HCT116 (cell line): Measurements from ENCODE around the gene SOAT2. TPM values are rescaled to one million over a fixed set of nuclear protein-coding genes. Genes with fewer than 3 reads are reported as not detected.

Experiments
- ATAC-seq: fragments of 200-7000 bp; cut with Tn5 transposase; 2 replicates; pipeline ENCODE4 v1.9.1; 2020; ENCODE audit warnings: mild to moderate bottlenecking, moderate library complexity
- BruUV-seq: library from RNA; stranded (reverse); fragments of 400-500 nt; replicated peaks from 2 replicates; lab custom pipeline; 2021; lab: Mats Ljungman, UMichigan
- CTCF ChIA-PET: fragments of 300-600 bp; sonication (Branson Sonifier 250); formaldehyde crosslinking; loops from one replicate; lab custom pipeline; 2021; ENCODE audit warnings: antibody characterized with exemption; lab: Charles Lee
- POLR2A ChIA-PET: fragments of 300-600, 350-600 bp; sonication (Branson Sonifier 250); formaldehyde crosslinking; loops from one replicate; lab custom pipeline; 2021; ENCODE audit warnings: antibody characterized with exemption; lab: Charles Lee
- RAD21 ChIA-PET, 2 experiments: fragments of 300-600 bp; sonication (Branson Sonifier 250); formaldehyde crosslinking; loops; one replicate each; lab custom pipeline; 2023; ENCODE audit warnings: low total read pairs in 2 of 2; ENCODE audit not compliant: uncharacterized antibody in 2 of 2, unreplicated experiment in 2 of 2, low non-redundant PET in 1 of 2; lab: Charles Lee
- DNase-seq: peaks from one replicate; pipeline ENCODE4 v3.0.0-alpha.2; 2010; ENCODE audit warnings: low read depth, low spot score
- H2AFZ ChIP-seq: fragments of 200-600 bp; shearing (Covaris generic), sonication (generic); 2 replicates; pipeline ENCODE4 v1.6.1; 2017; ENCODE audit warnings: low read depth, mixed run types, mixed read lengths, antibody characterized with exemption, low read length; ENCODE audit not compliant: poor library complexity, severe bottlenecking
- H3K27ac ChIP-seq: 2 replicates; pipeline ENCODE4 v1.5.1; 2012; ENCODE audit warnings: low read depth, low read length
- H3K27me3 ChIP-seq: fragments of 200-600 bp; sonication (generic); 2 replicates; pipeline ENCODE4 v1.6.1; 2016; ENCODE audit warnings: mixed run types, low read length, mixed read lengths; ENCODE audit not compliant: insufficient read depth
- H3K36me3 ChIP-seq, 2 experiments: fragments of 200-500 bp in 1 of 2; fragments of 200-600 bp in 1 of 2; sonication (Bioruptor generic) in 1 of 2; sonication (generic) in 1 of 2; 2 replicates each; pipeline versions ENCODE4 v1.5.1 to v1.6.1; 2014 to 2016; ENCODE audit warnings: low read length in 2 of 2, inconsistent platforms in 1 of 2, mixed read lengths in 1 of 2, mixed run types in 1 of 2; ENCODE audit not compliant: insufficient read depth in 2 of 2, control insufficient read depth in 1 of 2
- H3K4me1 ChIP-seq, 2 experiments: fragments of 200-600 bp in 1 of 2; sonication (generic) in 1 of 2; 2 replicates each; pipeline versions ENCODE4 v1.5.1 to v1.6.1; 2012 to 2017; ENCODE audit warnings: low read length in 2 of 2, inconsistent platforms in 1 of 2, mild to moderate bottlenecking in 1 of 2, mixed read lengths in 1 of 2, mixed run types in 1 of 2, moderate library complexity in 1 of 2; ENCODE audit not compliant: insufficient read depth in 2 of 2, control insufficient read depth in 1 of 2
- H3K4me2 ChIP-seq: fragments of 200-600 bp; sonication (generic); 2 replicates; pipeline ENCODE4 v1.6.1; 2017; ENCODE audit warnings: mixed run types, low read length, mixed read lengths
- H3K4me3 ChIP-seq, 2 experiments: fragments of 200-600 bp in 1 of 2; sonication (generic) in 1 of 2; replicated peaks in 1 of 2; 2 replicates each; pipeline ENCODE4 v1.5.1; 2011 to 2016; ENCODE audit warnings: low read length in 2 of 2, control low read depth in 1 of 2, low read depth in 1 of 2, mild to moderate bottlenecking in 1 of 2, mixed read lengths in 1 of 2, mixed run types in 1 of 2
- H3K79me2 ChIP-seq: fragments of 200-600 bp; sonication (generic); 2 replicates; pipeline ENCODE4 v1.6.1; 2017; ENCODE audit warnings: mild to moderate bottlenecking, mixed run types, low read length, moderate library complexity, mixed read lengths; ENCODE audit not compliant: insufficient read depth
- H3K9ac ChIP-seq: fragments of 200-600 bp; sonication (generic); 2 replicates; pipeline ENCODE4 v1.6.1; 2016; ENCODE audit warnings: low read length, mixed read lengths
- H3K9me2 ChIP-seq: fragments of 200-600 bp; sonication (generic), shearing (Covaris generic); 2 replicates; pipeline ENCODE4 v1.6.1; 2017; ENCODE audit warnings: mixed run types, mild to moderate bottlenecking, moderate library complexity; ENCODE audit not compliant: insufficient read depth
- H3K9me3 ChIP-seq, 2 experiments: fragments of 200-500 bp in 1 of 2; fragments of 200-600 bp in 1 of 2; sonication (Bioruptor generic) in 1 of 2; sonication (generic) in 1 of 2; 2 replicates each; pipeline ENCODE4 v1.6.1; 2014 to 2017; ENCODE audit warnings: low read length in 2 of 2, mixed read lengths in 2 of 2, inconsistent platforms in 1 of 2, low read depth in 1 of 2, mild to moderate bottlenecking in 1 of 2, mixed run types in 1 of 2, moderate library complexity in 1 of 2; ENCODE audit not compliant: control insufficient read depth in 1 of 2, insufficient read depth in 1 of 2
- H4K20me1 ChIP-seq: fragments of 200-600 bp; sonication (generic), shearing (Covaris generic); 2 replicates; pipeline ENCODE4 v1.6.1; 2017; ENCODE audit warnings: mixed run types, mild to moderate bottlenecking, moderate library complexity; ENCODE audit not compliant: insufficient read depth
- CEBPB ChIP-seq: IDR thresholded peaks from 2 replicates; pipeline ENCODE4 v1.6.1; 2012; ENCODE audit warnings: low read depth
- CTCF ChIP-seq, 3 experiments: fragments of 200-600 bp in 1 of 3; sonication (generic) in 1 of 3; IDR thresholded peaks in 2 of 3; conservative IDR thresholded peaks in 1 of 3; 2 replicates each; pipeline ENCODE4 v1.5.1; 2012 to 2017; ENCODE audit warnings: low read depth in 2 of 3, low read length in 2 of 3, antibody characterized with exemption in 1 of 3, borderline replicate concordance in 1 of 3, control low read depth in 1 of 3, mild to moderate bottlenecking in 1 of 3, mixed read lengths in 1 of 3, mixed run types in 1 of 3, moderate library complexity in 1 of 3; ENCODE audit not compliant: insufficient read depth in 1 of 3
- ELF1 ChIP-seq: IDR thresholded peaks from 2 replicates; pipeline ENCODE4 v1.6.1; 2012; ENCODE audit warnings: low read depth, borderline replicate concordance
- EZH2phosphoT487 ChIP-seq: fragments of 200-600 bp; IDR thresholded peaks from 2 replicates; pipeline ENCODE4 v1.6.1; 2018; ENCODE audit warnings: antibody characterized with exemption, borderline replicate concordance
- JUND ChIP-seq: IDR thresholded peaks from 2 replicates; pipeline ENCODE4 v1.6.1; 2012
- SIN3A ChIP-seq: IDR thresholded peaks from 2 replicates; pipeline ENCODE4 v1.6.1; 2012; ENCODE audit warnings: low read depth
- SP1 ChIP-seq: IDR thresholded peaks from 2 replicates; pipeline ENCODE4 v1.6.1; 2012; ENCODE audit warnings: low read depth
- SRF ChIP-seq: IDR thresholded peaks from 2 replicates; pipeline ENCODE4 v1.6.1; 2012; ENCODE audit warnings: low read depth
- TCF7L2 ChIP-seq: IDR thresholded peaks from 2 replicates; pipeline ENCODE4 v1.7.0; 2011; ENCODE audit warnings: borderline replicate concordance, inconsistent platforms; ENCODE audit not compliant: insufficient read depth, insufficient read length; ENCODE audit errors: extremely low read depth
- YY1 ChIP-seq: IDR thresholded peaks from 2 replicates; pipeline ENCODE4 v1.6.1; 2011; ENCODE audit warnings: low read length, low read depth, moderate library complexity, mild to moderate bottlenecking; ENCODE audit not compliant: insufficient replicate concordance; ENCODE audit errors: extremely low read depth
- ZFX ChIP-seq: fragments of 450-650 bp; IDR thresholded peaks from 2 replicates; pipeline ENCODE4 v1.6.1; 2017
- ZNF274 ChIP-seq: fragments of 200-500 bp; sonication (Bioruptor generic); IDR thresholded peaks from 2 replicates; pipeline ENCODE4 v1.6.1; 2014; ENCODE audit warnings: mild to moderate bottlenecking, low read depth, low read length, inconsistent platforms
- intact Hi-C: fragments of 100-400 bp; cut with micrococcal nuclease; formaldehyde crosslinking; loops from 2 replicates; pipeline ENCODE4 v1.10.0; 2022
- total RNA-seq: library from RNA; stranded (reverse); gene quantifications from one replicate; pipeline ENCODE4 v1.2.1, GENCODE V29; 2021; ENCODE audit not compliant: unreplicated experiment
- TF ChIP-seq, protein P1 (sequence below): IDR thresholded peaks from 2 replicates; pipeline ENCODE4 v1.6.1; 2012; ENCODE audit warnings: low read depth
- TF ChIP-seq, protein P2 (sequence below): IDR thresholded peaks from 2 replicates; pipeline ENCODE4 v1.6.1; 2012

Gene SOAT2
- total RNA-seq, 1 experiment from 2014 or later = 0.17 TPM

DNA sequence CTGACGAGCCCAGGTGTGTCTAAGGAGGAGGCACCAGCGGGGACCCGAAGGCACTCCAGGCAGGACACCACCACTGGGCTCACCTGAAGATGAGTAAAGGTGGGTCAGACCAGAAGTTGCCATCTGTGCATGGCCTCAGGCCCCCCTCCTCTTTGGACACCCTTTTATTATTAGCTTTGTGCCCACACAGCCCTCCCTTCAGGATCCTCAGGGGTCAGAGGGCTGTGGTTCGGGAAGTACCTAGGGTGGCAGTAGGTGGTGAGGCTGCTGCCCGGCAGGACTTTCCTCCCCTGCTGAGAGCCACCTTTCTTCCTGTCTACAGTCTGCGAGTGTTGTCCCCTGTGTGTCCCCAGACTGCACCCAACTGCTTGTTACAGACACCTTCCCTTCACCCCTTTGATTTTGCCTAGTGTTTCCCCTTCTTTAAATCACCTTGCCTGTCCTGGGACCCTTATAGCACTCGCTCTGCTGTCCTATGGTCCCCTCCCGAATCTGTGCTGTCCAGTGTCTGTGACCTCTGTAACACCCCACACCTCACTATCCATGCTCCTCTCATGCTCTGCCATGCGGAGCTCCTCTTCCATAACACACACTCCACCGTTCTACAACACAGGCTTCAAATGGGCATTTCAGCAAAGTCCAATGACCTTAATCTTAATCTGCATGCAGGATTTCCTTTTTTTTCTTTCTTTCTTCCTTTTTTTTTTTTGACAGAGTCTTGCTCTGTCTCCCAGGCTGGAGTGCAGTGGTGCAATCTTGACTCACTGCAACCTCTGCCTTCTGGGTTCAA is 25.7 kb downstream of the SOAT2 start:
- intact Hi-C loops = no loop called here
- Histone ChIP-seq H3K9me3 (no peaks in the 10 kb centered on the region), H3K4me3 (no peak overlapping the region), H3K79me2 (no peaks in the 10 kb centered on the region), H4K20me1 (no peaks in the 10 kb centered on the region), H3K27ac (no peak overlapping the region), H2AFZ (no peak overlapping the region), H3K4me2 (no peak overlapping the region), H3K9ac (no peak overlapping the region), H3K9me2 (no peaks in the 10 kb centered on the region), H3K4me1 (no peaks in the 10 kb centered on the region), H3K36me3 (no peaks in the 10 kb centered on the region), H3K27me3 (no peaks in the 10 kb centered on the region)
- ATAC-seq = no peak
- RAD21 ChIA-PET = no interaction called here
- CTCF ChIA-PET = interaction anchor here (1.2 kb wide), 1 partner anchor 30 kb away, joined by 3 read pairs; no protein-coding TSS in a partner anchor
- DNase-seq = no peak
- no peak for TF ChIP-seq ELF1
- TF ChIP-seq SRF = no peak
- no peak for TF ChIP-seq EZH2phosphoT487
- no peak for TF ChIP-seq CEBPB
- TF ChIP-seq ZFX = no peak
- TF ChIP-seq SIN3A = no peak
- no peak for TF ChIP-seq ZNF274
- POLR2A ChIA-PET = no interaction called here
- no TSS peak for BruUV-seq

DNA sequence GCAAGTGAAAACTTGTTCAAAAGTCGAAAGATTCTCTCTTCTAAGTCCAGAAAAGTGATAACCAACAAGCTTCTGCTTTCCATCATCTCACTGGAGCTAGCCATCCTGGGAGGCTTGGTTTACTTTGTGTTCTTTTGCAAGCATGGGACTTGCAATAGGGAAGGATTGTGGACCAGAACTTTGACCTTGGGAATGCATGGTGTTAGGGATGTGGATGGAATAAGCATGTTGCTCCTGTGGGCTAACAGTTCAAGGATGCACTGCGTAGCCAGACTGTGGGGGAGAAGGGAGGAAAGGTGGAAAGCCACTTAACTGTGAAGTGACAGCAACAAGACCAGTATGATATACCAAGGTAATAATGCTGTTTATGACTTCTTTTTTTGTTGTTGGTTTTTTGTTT is 28.6 kb downstream of the SOAT2 start:
- ChIA-PET CTCF (no interaction called here), RAD21 (no interaction called here), POLR2A (no interaction called here)
- H3K9me2 ChIP-seq = no peaks in the 10 kb centered on the region
- intact Hi-C loops = no loop called here
- H4K20me1 ChIP-seq = no peaks in the 10 kb centered on the region
- H3K9me3 ChIP-seq = 0 out of 4 replicates have a peak, but pooled peaks cover 0 to 3% of the 10 kb centered on the region in 2 experiments
- no peaks in the 10 kb centered on the region for H3K27me3 ChIP-seq
- H3K79me2 ChIP-seq = no peaks in the 10 kb centered on the region
- H2AFZ ChIP-seq = no peak overlapping the region
- BruUV-seq = no TSS peak
- no peak overlapping the region for H3K4me2 ChIP-seq
- no peak for DNase-seq
- no peak overlapping the region for H3K4me3 ChIP-seq
- H3K36me3 ChIP-seq = no peaks in the 10 kb centered on the region
- ATAC-seq = no peak
- H3K4me1 ChIP-seq = no peaks in the 10 kb centered on the region
- no peak overlapping the region for H3K9ac ChIP-seq
- no peak overlapping the region for H3K27ac ChIP-seq
- TF ChIP-seq, protein P1, sequence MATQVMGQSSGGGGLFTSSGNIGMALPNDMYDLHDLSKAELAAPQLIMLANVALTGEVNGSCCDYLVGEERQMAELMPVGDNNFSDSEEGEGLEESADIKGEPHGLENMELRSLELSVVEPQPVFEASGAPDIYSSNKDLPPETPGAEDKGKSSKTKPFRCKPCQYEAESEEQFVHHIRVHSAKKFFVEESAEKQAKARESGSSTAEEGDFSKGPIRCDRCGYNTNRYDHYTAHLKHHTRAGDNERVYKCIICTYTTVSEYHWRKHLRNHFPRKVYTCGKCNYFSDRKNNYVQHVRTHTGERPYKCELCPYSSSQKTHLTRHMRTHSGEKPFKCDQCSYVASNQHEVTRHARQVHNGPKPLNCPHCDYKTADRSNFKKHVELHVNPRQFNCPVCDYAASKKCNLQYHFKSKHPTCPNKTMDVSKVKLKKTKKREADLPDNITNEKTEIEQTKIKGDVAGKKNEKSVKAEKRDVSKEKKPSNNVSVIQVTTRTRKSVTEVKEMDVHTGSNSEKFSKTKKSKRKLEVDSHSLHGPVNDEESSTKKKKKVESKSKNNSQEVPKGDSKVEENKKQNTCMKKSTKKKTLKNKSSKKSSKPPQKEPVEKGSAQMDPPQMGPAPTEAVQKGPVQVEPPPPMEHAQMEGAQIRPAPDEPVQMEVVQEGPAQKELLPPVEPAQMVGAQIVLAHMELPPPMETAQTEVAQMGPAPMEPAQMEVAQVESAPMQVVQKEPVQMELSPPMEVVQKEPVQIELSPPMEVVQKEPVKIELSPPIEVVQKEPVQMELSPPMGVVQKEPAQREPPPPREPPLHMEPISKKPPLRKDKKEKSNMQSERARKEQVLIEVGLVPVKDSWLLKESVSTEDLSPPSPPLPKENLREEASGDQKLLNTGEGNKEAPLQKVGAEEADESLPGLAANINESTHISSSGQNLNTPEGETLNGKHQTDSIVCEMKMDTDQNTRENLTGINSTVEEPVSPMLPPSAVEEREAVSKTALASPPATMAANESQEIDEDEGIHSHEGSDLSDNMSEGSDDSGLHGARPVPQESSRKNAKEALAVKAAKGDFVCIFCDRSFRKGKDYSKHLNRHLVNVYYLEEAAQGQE = no peak
- TF ChIP-seq TCF7L2 (no peak), CTCF (IDR thresholded peaks at IDR 0.05 in 2 of 3, conservative IDR thresholded peaks at IDR 0.05 in 1 of 3; ENCODE audit: borderline replicate concordance in 1 of 3, insufficient read depth in 1 of 3, low read depth in 2 of 3, low read length in 2 of 3) (no peak), SP1 (no peak), JUND (no peak), ELF1 (no peak), SIN3A (no peak), YY1 (no peak)
- TF ChIP-seq, protein P2, sequence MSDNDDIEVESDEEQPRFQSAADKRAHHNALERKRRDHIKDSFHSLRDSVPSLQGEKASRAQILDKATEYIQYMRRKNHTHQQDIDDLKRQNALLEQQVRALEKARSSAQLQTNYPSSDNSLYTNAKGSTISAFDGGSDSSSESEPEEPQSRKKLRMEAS = no peak
